ENCODE data around the gene DMRT1.

The DMRT1 gene

DNA sequence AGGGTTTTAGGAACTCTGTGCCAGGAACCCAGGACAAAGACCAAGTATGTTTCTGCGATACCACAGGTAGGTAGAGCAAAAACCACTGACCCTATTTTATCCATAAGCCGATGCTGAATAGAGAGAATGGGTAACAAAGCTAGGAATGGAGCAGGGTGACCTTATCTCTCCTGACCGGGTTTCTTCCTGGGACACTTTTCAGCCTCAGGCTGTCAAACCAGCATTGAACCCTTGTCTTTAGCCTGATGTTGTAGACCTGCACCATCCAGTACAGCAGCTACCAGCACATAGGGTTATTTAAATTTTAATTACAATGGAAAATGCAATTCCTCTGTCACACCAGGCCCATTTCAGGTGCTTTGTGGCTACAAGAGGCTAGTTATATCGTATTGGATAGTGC is 91.9 kb downstream of the DMRT1 start:
- TF ChIP-seq, protein P1, sequence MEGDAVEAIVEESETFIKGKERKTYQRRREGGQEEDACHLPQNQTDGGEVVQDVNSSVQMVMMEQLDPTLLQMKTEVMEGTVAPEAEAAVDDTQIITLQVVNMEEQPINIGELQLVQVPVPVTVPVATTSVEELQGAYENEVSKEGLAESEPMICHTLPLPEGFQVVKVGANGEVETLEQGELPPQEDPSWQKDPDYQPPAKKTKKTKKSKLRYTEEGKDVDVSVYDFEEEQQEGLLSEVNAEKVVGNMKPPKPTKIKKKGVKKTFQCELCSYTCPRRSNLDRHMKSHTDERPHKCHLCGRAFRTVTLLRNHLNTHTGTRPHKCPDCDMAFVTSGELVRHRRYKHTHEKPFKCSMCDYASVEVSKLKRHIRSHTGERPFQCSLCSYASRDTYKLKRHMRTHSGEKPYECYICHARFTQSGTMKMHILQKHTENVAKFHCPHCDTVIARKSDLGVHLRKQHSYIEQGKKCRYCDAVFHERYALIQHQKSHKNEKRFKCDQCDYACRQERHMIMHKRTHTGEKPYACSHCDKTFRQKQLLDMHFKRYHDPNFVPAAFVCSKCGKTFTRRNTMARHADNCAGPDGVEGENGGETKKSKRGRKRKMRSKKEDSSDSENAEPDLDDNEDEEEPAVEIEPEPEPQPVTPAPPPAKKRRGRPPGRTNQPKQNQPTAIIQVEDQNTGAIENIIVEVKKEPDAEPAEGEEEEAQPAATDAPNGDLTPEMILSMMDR (IDR thresholded peaks at IDR 0.05) = no peak
- H3K4me1 Mint-ChIP-seq = peaks cover 18% of the 10 kb centered on the region
- no peak overlapping the region for H3K4me3 Mint-ChIP-seq
- no peak overlapping the region for H3K27ac Mint-ChIP-seq
- H3K27me3 Mint-ChIP-seq (ENCODE audit: low read depth, poor library complexity) = peaks cover 17% of the 10 kb centered on the region
- H3K36me3 Mint-ChIP-seq (ENCODE audit: low read depth) = no peaks in the 10 kb centered on the region
- DNase-seq = no peak
- peaks cover 22% of the 10 kb centered on the region for H3K9me3 Mint-ChIP-seq

DNA sequence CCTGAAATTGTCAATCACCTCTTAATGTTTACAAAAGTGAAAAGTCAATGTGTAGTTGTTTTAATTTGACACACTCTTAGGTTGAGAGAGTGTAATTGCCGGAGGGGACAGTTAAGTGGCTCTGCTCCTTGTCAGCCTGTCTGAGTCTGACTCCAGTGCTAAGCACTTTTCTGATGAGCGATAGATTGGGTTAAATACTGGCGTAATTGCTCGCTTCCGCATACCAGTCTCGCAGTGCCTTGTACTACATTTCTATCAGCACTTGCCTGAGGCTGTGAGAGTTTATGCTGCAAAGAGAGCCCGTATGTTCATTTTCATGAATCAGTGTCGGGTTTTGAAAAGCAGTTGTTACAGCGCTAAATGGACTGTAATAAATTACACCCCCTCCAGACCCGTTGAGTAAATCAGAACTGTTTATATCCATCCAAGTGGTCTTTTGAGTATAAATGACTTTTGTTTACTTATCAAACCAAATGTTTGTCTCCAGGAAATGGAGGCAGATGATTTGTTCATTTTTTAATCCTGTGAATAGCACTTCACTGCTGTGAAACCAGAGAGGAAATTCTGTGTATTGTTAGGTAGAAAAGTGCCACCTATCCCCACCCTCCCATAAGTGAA is 94.0 kb downstream of the DMRT1 start:
- Mint-ChIP-seq H3K9me3 (peaks cover 41% of the 10 kb centered on the region), H3K4me1 (peaks cover 11% of the 10 kb centered on the region), H3K27ac (no peak overlapping the region), H3K27me3 (ENCODE audit: low read depth, poor library complexity) (peaks cover 22% of the 10 kb centered on the region), H3K4me3 (no peak overlapping the region), H3K36me3 (ENCODE audit: low read depth) (peaks cover 7% of the 10 kb centered on the region)
- DNase-seq = no peak
- TF ChIP-seq, protein P1 (IDR thresholded peaks at IDR 0.05) = no peak

DNA sequence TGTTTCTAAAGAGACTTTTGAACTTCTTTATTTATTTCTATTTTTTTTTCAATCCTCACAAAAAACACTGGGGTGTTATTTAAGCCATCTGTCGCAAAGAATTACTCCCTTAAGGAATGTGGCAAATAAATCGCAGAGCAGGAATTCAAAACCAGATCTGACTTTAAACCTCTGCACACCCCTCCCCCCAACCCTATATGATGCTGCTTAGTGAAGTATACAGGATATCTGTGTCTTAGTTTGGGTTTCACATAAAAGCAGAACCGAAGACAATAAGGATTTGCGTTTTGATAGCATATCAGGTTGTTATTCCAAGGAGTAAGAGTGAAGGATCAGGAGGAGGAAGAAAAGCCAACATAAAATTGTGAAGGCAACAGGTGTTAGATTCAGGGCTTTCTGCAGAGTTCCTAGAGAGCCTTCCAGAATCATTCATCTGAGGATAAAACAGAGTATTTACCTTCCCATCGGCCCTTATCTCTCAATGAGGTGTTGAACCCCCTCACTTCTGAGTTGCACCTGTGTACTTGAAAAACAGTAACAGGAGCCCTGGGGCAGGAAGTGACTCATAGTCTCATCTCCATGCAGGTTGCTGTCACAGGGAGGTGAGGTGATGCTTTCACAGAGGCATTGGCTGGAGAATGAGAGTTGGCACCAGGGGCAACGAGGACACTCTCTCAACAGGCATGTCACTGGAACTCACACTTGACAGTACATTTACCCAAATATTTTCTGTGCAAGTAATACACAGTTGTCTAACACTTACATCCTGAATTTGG is 101.5 kb downstream of the DMRT1 start:
- TF ChIP-seq, protein P1 (IDR thresholded peaks at IDR 0.05) = no peak
- Mint-ChIP-seq H3K4me3 (no peak overlapping the region), H3K4me1 (peaks cover 29% of the 10 kb centered on the region), H3K36me3 (ENCODE audit: low read depth) (peaks cover 7% of the 10 kb centered on the region), H3K27ac (no peak overlapping the region), H3K9me3 (peaks cover 26% of the 10 kb centered on the region), H3K27me3 (ENCODE audit: low read depth, poor library complexity) (peaks cover 16% of the 10 kb centered on the region)
- no peak for DNase-seq

DNA sequence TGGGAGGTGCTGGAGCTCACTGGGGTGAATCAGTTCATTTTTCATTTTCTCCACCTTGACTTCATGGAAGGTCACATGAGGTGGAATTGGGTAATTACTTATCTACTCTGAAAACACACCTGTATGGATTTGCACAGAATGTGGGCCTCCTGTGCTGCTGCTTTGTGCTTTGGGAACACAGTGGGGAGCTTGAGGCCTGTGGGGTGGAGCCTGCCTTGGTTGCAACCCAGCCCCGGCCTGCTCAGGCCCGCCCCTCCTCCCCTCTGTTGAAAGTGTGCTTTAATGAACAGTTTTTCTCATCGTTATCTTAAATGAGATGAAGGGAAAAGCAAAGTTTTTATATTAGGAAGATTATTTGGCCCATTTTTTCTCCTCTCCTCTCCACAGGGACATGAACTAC is 106.5 kb downstream of the DMRT1 start:
- TF ChIP-seq, protein P1 (IDR thresholded peaks at IDR 0.05) = no peak
- no peaks in the 10 kb centered on the region for H3K36me3 Mint-ChIP-seq (ENCODE audit: low read depth)
- H3K4me1 Mint-ChIP-seq = peaks cover 23% of the 10 kb centered on the region
- no peak overlapping the region for H3K4me3 Mint-ChIP-seq
- no peak for DNase-seq
- peaks cover 47% of the 10 kb centered on the region for H3K27me3 Mint-ChIP-seq (ENCODE audit: low read depth, poor library complexity)
- no peaks in the 10 kb centered on the region for H3K9me3 Mint-ChIP-seq
- H3K27ac Mint-ChIP-seq = no peak overlapping the region

DNA sequence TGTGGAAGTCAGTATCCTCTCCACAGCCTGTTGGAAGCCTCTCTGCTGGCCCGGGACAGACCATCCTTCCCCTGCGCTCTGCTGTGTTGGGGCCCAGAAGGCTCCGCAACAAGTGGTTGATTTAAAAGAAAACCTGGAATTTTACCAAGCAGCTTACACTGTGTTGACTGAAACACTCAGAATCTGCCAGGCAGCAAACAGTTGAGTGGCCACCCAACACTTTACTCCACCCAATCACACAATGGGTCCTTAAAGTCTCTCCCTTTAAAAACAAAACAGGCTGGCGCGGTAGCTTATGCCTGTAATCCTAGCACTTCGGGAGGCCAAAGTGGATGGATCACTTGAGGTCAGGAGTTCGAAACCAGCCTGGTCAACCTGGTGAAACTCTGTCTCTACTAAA is 107.0 kb downstream of the DMRT1 start:
- peaks cover 47% of the 10 kb centered on the region for H3K27me3 Mint-ChIP-seq (ENCODE audit: low read depth, poor library complexity)
- TF ChIP-seq, protein P1 (IDR thresholded peaks at IDR 0.05) = no peak
- H3K36me3 Mint-ChIP-seq (ENCODE audit: low read depth) = no peaks in the 10 kb centered on the region
- no peak overlapping the region for H3K27ac Mint-ChIP-seq
- H3K4me1 Mint-ChIP-seq = peaks cover 18% of the 10 kb centered on the region
- no peaks in the 10 kb centered on the region for H3K9me3 Mint-ChIP-seq
- no peak for DNase-seq
- no peak overlapping the region for H3K4me3 Mint-ChIP-seq

DNA sequence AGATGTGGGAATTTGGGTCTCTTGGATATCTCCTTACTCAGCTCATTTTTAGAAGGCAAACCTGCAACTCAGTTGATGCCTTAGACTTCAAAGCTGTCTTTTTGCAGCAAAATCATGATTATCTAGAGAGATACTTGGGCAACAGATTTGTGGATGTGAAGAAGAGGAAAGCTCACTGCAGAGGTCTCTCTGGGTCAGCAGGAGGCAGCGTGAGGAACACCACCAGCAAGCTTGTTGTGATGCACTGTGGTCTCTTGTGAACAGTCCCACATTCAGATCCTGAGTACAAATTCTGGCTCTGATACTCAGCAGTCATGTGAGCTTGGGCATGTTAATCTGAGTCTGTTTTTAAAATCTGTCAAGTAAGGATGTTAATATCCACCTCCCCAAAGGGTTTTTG is 108.6 kb downstream of the DMRT1 start:
- Mint-ChIP-seq H3K4me3 (no peak overlapping the region), H3K9me3 (no peaks in the 10 kb centered on the region), H3K36me3 (ENCODE audit: low read depth) (no peaks in the 10 kb centered on the region), H3K27ac (no peak overlapping the region), H3K4me1 (peaks cover 16% of the 10 kb centered on the region), H3K27me3 (ENCODE audit: low read depth, poor library complexity) (peaks cover 36% of the 10 kb centered on the region)
- no peak for DNase-seq
- TF ChIP-seq, protein P1 (IDR thresholded peaks at IDR 0.05) = no peak
